HepG2 (cell line): ENCODE data around the gene WDR54. TPM values are rescaled to one million over a fixed set of nuclear protein-coding genes. Genes with fewer than 3 reads are reported as not detected.
A peak's percentile ranks its signal among the peaks of the same experiment; 100 is the strongest.

Experiments
- BORCS8-MEF2B ChIP-seq: sonication (generic); formaldehyde crosslinking; IDR thresholded peaks from 2 replicates; pipeline ENCODE4 v1.8.0; 2022; ENCODE audit warnings: mild to moderate bottlenecking, missing genetic modification reagents
- CHCHD3 ChIP-seq: sonication (generic); formaldehyde crosslinking; IDR thresholded peaks from 2 replicates; pipeline ENCODE4 v1.8.0; 2022; ENCODE audit warnings: mild to moderate bottlenecking, missing genetic modification reagents, moderate library complexity
- FOXA1 ChIP-seq, 2 experiments: fragments of 450-650 bp in 1 of 2; sonication (generic) in 1 of 2; formaldehyde crosslinking in 1 of 2; IDR thresholded peaks; 2 replicates each; pipeline versions ENCODE4 v1.4.0 to v1.6.1; 2016 to 2020; ENCODE audit warnings: missing genetic modification reagents in 1 of 2
- KLF11 ChIP-seq: IDR thresholded peaks from 2 replicates; pipeline ENCODE4 v1.6.1; 2016; ENCODE audit warnings: missing compliant biosample characterization
- MED13 ChIP-seq: sonication (generic); formaldehyde crosslinking; IDR thresholded peaks from 2 replicates; pipeline ENCODE4 v1.5.0; 2020; ENCODE audit warnings: missing genetic modification reagents
- SAFB2 ChIP-seq: sonication (generic); formaldehyde crosslinking; IDR thresholded peaks from 2 replicates; pipeline ENCODE4 v1.5.1; 2020; ENCODE audit warnings: missing genetic modification reagents, low read depth, mild to moderate bottlenecking, borderline replicate concordance
- SP4 ChIP-seq: sonication (generic); formaldehyde crosslinking; IDR thresholded peaks from 2 replicates; pipeline ENCODE4 v1.8.1; 2023; ENCODE audit warnings: mild to moderate bottlenecking, missing genetic modification reagents
- TCF7 ChIP-seq: sonication (generic); IDR thresholded peaks from 2 replicates; pipeline ENCODE4 v1.6.1; 2016; ENCODE audit warnings: antibody characterized with exemption, low read depth
- ZBTB42 ChIP-seq: sonication (generic); formaldehyde crosslinking; IDR thresholded peaks from 2 replicates; pipeline ENCODE4 v1.5.0; 2020; ENCODE audit warnings: mild to moderate bottlenecking, missing genetic modification reagents
- ZC3H13 ChIP-seq: sonication (generic); formaldehyde crosslinking; IDR thresholded peaks from 2 replicates; pipeline ENCODE4 v1.8.1; 2023; ENCODE audit warnings: mild to moderate bottlenecking, missing genetic modification reagents, moderate library complexity
- polyA plus RNA-seq, 8 experiments: library from polyadenylated mRNA; depleted of rRNA in 3 of 8; stranded (reverse) in 7 of 8; unstranded in 1 of 8; fragments of >200 nt; fragmentation: Illumina TruSeq in 4 of 8; extraction: Trizol in 4 of 8; gene quantifications; 2 replicates each; pipeline versions ENCODE4 v1.2.1 to v1.2.3, GENCODE V29; 2011 to 2016; ENCODE audit warnings: low read depth in 4 of 8, missing spikeins in 1 of 8, mixed read lengths in 1 of 8; ENCODE audit not compliant: insufficient read depth in 1 of 8
- total RNA-seq, 5 experiments: library from RNA; depleted of rRNA; stranded (reverse); fragments of >200 nt; fragmentation: Illumina TruSeq; extraction: Trizol; gene quantifications; 2 replicates each; pipeline ENCODE4 v1.2.3, GENCODE V29; 2016; ENCODE audit warnings: low read depth in 1 of 5
- TF ChIP-seq, protein P1 (sequence below): IDR thresholded peaks from 2 replicates; pipeline ENCODE4 v1.6.1; 2018; ENCODE audit warnings: missing genetic modification reagents
- TF ChIP-seq, protein P2 (sequence below): sonication (generic); formaldehyde crosslinking; IDR thresholded peaks from 2 replicates; pipeline ENCODE4 v1.4.0; 2020; ENCODE audit warnings: missing genetic modification reagents
- TF ChIP-seq, protein P3 (sequence below): IDR thresholded peaks from 2 replicates; pipeline ENCODE4 v1.6.1; 2016
- TF ChIP-seq, protein P4 (sequence below): sonication (generic); formaldehyde crosslinking; IDR thresholded peaks from 2 replicates; pipeline ENCODE4 v1.8.0; 2022; ENCODE audit warnings: mild to moderate bottlenecking, missing genetic modification reagents
- TF ChIP-seq, protein P5 (sequence below): sonication (generic); formaldehyde crosslinking; IDR thresholded peaks from 2 replicates; pipeline ENCODE4 v1.5.1; 2020; ENCODE audit warnings: mild to moderate bottlenecking, missing genetic modification reagents, moderate library complexity
- TF ChIP-seq, protein P6 (sequence below): sonication (generic); formaldehyde crosslinking; IDR thresholded peaks from 2 replicates; pipeline ENCODE4 v1.5.1; 2020; ENCODE audit warnings: missing genetic modification reagents, mild to moderate bottlenecking, borderline replicate concordance

WDR54 gene
- total and polyA plus RNA-seq, 2 of the 13 experiments (the other 11 are each of a cell fraction or from before 2014, with no cell fraction given): 2.0 to 17.3 TPM

DNA sequence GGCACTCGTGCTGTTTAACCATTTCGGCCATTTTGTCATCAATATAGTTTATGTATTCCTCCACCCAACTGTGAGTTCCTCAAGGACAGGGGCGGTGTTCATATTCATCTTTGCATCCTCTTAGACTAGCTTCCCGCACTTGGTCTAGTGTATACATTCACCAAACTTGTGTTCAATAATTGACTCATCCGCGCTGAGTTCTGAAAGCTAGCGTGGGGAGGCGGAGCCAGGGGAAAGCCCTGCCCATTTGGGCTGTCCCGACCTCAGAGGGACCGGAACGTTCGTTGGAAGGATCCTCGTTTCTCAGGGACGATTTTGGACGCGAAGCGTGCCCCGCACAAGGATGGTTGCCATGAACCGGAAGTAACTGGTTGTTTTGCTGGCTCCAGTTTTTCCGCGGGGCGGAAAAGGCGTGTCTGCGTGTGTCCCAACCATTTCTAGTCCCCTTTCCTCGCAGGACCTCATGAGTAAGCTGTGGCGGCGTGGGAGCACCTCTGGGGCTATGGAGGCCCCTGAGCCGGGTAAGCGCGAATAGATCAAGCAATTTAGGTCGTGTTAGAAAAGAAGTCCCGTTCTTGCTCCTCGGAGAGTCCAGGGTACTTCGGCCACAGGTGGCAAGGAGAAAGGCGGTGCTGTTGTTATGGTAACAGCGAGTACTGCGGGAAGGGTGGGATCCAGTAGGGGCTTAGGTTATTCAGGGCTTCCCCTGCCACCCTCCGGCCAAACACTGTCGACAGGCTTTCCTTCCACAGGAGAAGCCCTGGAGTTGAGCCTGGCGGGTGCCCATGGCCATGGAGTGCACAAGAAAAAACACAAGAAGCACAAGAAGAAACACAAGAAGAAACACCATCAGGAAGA is 33.4 kb downstream of the WDR54 start, which contains the start of gene INO80B (continued):
- TF ChIP-seq, protein P1, sequence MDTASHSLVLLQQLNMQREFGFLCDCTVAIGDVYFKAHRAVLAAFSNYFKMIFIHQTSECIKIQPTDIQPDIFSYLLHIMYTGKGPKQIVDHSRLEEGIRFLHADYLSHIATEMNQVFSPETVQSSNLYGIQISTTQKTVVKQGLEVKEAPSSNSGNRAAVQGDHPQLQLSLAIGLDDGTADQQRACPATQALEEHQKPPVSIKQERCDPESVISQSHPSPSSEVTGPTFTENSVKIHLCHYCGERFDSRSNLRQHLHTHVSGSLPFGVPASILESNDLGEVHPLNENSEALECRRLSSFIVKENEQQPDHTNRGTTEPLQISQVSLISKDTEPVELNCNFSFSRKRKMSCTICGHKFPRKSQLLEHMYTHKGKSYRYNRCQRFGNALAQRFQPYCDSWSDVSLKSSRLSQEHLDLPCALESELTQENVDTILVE (CRISPR knock-in tag): peak; percentile 97
- TF ChIP-seq CHCHD3 (CRISPR knock-in tag): 0 out of 2 replicates have a peak, but pooled peaks have one; percentile 26
- peak; percentile 99 for TF ChIP-seq SP4 (CRISPR knock-in tag)
- peak; percentile 66; the same call in 1 of the 2 replicates for TF ChIP-seq ZC3H13
- TF ChIP-seq KLF11 (CRISPR knock-in tag): peak; percentile 86
- TF ChIP-seq, protein P2, sequence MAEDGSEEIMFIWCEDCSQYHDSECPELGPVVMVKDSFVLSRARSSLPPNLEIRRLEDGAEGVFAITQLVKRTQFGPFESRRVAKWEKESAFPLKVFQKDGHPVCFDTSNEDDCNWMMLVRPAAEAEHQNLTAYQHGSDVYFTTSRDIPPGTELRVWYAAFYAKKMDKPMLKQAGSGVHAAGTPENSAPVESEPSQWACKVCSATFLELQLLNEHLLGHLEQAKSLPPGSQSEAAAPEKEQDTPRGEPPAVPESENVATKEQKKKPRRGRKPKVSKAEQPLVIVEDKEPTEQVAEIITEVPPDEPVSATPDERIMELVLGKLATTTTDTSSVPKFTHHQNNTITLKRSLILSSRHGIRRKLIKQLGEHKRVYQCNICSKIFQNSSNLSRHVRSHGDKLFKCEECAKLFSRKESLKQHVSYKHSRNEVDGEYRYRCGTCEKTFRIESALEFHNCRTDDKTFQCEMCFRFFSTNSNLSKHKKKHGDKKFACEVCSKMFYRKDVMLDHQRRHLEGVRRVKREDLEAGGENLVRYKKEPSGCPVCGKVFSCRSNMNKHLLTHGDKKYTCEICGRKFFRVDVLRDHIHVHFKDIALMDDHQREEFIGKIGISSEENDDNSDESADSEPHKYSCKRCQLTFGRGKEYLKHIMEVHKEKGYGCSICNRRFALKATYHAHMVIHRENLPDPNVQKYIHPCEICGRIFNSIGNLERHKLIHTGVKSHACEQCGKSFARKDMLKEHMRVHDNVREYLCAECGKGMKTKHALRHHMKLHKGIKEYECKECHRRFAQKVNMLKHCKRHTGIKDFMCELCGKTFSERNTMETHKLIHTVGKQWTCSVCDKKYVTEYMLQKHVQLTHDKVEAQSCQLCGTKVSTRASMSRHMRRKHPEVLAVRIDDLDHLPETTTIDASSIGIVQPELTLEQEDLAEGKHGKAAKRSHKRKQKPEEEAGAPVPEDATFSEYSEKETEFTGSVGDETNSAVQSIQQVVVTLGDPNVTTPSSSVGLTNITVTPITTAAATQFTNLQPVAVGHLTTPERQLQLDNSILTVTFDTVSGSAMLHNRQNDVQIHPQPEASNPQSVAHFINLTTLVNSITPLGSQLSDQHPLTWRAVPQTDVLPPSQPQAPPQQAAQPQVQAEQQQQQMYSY: peak; percentile 16; the same call in 1 of the 2 replicates
- TF ChIP-seq, protein P3, sequence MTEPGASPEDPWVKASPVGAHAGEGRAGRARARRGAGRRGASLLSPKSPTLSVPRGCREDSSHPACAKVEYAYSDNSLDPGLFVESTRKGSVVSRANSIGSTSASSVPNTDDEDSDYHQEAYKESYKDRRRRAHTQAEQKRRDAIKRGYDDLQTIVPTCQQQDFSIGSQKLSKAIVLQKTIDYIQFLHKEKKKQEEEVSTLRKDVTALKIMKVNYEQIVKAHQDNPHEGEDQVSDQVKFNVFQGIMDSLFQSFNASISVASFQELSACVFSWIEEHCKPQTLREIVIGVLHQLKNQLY (CRISPR knock-in tag): peak; percentile 81
- no peak; the same call in 1 of the 2 replicates for TF ChIP-seq SAFB2 (CRISPR knock-in tag)
- TF ChIP-seq, protein P4, sequence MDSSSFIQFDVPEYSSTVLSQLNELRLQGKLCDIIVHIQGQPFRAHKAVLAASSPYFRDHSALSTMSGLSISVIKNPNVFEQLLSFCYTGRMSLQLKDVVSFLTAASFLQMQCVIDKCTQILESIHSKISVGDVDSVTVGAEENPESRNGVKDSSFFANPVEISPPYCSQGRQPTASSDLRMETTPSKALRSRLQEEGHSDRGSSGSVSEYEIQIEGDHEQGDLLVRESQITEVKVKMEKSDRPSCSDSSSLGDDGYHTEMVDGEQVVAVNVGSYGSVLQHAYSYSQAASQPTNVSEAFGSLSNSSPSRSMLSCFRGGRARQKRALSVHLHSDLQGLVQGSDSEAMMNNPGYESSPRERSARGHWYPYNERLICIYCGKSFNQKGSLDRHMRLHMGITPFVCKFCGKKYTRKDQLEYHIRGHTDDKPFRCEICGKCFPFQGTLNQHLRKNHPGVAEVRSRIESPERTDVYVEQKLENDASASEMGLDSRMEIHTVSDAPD (CRISPR knock-in tag): peak; percentile 71; the same call in 1 of the 2 replicates
- TF ChIP-seq ZBTB42: no peak
- TF ChIP-seq, protein P5, sequence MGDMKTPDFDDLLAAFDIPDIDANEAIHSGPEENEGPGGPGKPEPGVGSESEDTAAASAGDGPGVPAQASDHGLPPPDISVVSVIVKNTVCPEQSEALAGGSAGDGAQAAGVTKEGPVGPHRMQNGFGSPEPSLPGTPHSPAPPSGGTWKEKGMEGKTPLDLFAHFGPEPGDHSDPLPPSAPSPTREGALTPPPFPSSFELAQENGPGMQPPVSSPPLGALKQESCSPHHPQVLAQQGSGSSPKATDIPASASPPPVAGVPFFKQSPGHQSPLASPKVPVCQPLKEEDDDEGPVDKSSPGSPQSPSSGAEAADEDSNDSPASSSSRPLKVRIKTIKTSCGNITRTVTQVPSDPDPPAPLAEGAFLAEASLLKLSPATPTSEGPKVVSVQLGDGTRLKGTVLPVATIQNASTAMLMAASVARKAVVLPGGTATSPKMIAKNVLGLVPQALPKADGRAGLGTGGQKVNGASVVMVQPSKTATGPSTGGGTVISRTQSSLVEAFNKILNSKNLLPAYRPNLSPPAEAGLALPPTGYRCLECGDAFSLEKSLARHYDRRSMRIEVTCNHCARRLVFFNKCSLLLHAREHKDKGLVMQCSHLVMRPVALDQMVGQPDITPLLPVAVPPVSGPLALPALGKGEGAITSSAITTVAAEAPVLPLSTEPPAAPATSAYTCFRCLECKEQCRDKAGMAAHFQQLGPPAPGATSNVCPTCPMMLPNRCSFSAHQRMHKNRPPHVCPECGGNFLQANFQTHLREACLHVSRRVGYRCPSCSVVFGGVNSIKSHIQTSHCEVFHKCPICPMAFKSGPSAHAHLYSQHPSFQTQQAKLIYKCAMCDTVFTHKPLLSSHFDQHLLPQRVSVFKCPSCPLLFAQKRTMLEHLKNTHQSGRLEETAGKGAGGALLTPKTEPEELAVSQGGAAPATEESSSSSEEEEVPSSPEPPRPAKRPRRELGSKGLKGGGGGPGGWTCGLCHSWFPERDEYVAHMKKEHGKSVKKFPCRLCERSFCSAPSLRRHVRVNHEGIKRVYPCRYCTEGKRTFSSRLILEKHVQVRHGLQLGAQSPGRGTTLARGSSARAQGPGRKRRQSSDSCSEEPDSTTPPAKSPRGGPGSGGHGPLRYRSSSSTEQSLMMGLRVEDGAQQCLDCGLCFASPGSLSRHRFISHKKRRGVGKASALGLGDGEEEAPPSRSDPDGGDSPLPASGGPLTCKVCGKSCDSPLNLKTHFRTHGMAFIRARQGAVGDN (CRISPR knock-in tag): peak; percentile 87
- no peak; the same call in 1 of the 2 replicates for TF ChIP-seq TCF7
- TF ChIP-seq, protein P6, sequence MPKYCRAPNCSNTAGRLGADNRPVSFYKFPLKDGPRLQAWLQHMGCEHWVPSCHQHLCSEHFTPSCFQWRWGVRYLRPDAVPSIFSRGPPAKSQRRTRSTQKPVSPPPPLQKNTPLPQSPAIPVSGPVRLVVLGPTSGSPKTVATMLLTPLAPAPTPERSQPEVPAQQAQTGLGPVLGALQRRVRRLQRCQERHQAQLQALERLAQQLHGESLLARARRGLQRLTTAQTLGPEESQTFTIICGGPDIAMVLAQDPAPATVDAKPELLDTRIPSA (CRISPR knock-in tag): no peak
- no peak for TF ChIP-seq MED13 (CRISPR knock-in tag)
- TF ChIP-seq BORCS8-MEF2B: peak; percentile 91
- TF ChIP-seq FOXA1 (IDR thresholded peaks at IDR 0.05): no peak
- peak; percentile 57; the same call in 1 of the 2 replicates for TF ChIP-seq FOXA1 (CRISPR knock-in tag; IDR thresholded peaks at IDR 0.05)
